Middle frontal gyrus (tissue), 1 donor: ENCODE data around the gene ARVCF.
"Not testable (repeated sequence)": the region's sequence is repeated elsewhere in the genome, so short reads cannot be mapped to it uniquely, and the experiment has no call there.

ENCODE experiments used
- DNase-seq: peaks from one replicate; pipeline ENCODE4 v3.0.0-alpha.2; 2015; ENCODE audit warnings: low spot score; ENCODE audit errors: extremely low spot score

ARVCF gene

GRCh38 chr22:19941365-19942082 is 75.1 kb downstream of the ARVCF start, which contains the start of the genes COMT and TXNRD2:
TSS of gene COMT (plus strand) at chr22:19941772. CDS start at chr22:19962527, 20,755 bp downstream.
TSS of gene TXNRD2 (minus strand) at chr22:19941818. CDS start at chr22:19941803, 15 bp downstream.
- DNase-seq = no peak

DNA sequence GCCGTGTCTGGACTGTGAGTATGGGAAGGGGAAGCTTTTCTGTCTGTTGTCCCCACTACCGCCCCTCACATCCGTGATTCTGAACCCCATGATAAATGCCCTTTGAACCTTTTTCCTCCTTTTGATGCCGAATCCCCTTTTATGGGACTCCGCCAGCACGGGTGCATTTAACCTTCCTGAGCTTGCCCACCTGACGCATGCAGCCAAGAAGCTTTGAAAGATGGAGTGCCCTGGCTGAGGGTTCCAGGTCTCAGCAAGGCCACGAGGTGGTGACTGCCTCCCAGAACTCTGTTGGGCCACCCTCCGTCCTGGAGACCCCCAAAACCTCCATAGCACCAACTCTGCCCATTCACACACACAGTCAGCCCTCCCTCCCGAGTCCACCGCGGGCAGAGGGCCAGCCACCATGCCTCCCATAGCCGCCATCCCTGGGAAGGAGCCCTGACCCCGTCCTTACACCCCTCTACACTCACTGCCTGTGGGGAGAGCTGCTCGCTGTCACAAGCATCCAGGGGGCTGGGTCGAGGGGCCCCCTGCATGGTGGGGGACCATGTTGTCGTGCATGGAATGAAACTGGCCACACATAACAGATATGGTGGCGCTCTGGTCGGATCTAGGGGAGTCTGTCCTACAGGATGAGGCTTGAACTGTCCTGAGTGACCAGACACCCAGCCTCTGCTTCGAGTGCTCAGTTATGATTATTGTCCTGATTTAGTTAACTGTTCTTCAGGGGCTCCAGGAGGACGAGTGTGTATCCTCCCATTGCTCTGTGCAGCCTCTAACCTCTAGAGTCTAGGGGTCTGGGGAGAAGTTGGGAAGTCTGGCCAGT is 75.9 kb downstream of the ARVCF start:
- no peak for DNase-seq

GRCh38 chr22:19937616-19938473 is 78.8 kb downstream of the ARVCF start:
- no peak for DNase-seq

DNA sequence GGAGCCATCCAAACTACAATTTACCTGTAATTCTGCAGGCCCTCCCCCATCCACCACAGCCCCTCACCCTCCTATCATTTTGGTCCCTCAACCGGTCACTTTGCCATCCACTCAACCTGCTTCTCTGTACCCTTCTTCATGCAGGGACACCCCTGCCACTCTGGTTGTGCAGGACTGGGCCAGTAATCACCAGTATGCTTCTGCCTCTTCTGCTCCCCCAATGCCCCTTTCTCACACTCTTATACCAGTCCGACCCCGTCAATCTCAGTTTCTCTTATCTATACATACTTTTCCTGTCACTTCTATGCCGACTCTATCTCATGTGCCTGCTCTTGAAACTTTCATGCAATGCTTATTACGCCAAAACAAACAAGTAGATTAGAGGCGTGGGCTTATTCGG is 80.1 kb downstream of the ARVCF start:
- DNase-seq = no peak

GRCh38 chr22:19935123-19935718 is 81.4 kb downstream of the ARVCF start:
- not testable (repeated sequence) for DNase-seq

DNA sequence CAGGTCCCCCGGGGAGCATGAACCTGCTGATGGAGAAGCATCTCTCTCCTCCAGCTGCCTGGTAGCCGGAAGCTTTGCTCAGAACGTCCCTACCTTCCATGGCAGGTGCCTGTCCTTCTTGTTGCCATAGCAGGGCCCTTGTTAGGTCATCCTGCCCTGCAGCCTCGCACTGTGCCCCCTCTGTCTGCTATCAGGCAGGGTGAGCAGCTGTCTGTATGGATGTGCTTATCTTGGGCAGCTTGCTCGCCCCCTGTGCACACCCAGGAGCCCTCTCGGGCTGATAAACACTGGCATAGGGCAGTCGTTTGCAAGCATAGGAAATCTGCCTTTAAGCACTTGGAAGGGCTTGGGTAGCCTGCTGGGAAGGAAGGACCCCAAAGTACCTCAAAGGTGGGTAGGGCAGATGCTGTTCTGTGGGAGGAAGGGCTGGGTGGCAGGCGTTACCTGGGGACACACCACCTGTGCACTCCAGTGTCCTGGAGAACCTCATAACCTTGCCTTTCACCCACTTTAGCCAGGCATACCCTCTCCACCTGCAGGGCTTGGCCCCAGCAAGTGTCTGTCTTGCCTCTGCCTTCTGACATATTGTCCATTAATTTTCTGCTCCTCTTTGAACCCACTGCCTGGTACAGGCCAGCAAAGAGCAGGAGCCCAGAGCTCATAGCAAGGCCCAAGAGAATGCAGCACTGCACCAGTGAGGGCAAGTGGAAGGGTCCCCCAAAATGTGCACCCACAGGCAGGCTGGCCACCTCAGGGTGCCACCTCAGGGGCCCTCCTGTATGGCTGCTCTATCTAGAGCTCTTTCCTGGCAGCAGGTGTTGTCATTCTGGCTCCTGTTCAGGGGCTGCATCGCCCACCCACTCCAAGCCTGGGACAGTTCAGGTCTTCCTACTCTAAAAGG is 83.0 kb downstream of the ARVCF start:
- DNase-seq = no peak

GRCh38 chr22:19932367-19933206 is 84.0 kb downstream of the ARVCF start:
- no peak for DNase-seq

DNA sequence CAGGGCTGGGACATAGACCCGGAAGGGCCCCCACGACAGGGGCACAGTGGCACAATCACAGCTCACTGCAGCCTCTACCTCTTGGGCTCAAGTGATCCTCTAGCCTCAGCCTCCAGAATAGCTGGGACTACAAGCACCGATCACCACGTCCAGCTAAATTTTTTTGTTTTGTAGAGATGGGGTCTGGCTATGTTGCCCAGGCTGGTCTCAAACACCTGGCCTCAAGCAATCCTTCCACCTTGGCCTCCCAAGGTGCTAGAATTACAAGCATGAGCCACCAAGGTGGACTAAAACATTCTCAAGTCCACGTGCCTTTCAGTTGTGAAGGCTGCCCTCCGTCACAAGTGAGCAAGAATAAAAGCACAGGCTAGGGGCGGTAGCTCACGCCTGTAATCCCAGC is 85.1 kb downstream of the ARVCF start:
- no peak for DNase-seq

GRCh38 chr22:19930551-19931486 is 85.8 kb downstream of the ARVCF start:
- no peak for DNase-seq

- no peak for DNase-seq
Observed at GRCh38 chr22:19929586-19930550, 86.8 kb downstream of the ARVCF start.

DNA sequence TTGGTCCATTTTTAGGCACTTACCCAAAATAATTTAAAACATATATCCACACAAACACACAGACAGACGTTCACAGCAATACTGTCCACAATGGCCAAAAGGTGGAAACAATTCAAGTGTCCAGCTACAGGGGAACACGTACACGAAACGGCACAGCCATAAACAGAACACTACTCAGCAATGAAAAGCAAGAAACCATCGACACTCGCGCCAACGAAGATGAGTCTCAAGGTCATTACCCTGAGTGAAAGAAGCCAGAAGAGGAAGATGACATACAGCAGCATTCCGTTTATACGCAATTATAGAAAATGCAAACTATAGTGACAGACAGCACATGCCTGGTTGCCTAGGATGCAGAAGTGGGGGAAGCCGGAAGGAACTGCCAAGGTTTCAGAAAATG is 88.4 kb downstream of the ARVCF start:
- DNase-seq = no peak

DNA sequence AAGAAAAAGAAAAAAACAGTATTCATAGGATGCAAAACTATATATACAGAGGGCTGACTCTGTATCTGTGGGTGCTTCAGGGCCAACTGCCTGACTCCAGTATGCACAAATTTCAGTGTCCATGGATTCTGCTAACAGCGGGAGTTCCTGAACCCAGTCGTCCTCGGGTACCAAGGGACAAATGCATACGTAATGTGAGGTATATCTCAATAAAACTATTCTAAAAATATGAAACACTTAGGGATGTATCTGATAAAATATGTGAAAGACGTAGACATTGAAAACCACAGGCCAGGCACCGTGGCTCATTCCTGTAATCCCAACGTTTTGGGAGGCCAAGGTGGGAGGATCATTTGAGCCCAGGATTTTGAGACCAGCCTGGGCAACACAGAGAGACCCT is 88.9 kb downstream of the ARVCF start:
- no peak for DNase-seq

DNA sequence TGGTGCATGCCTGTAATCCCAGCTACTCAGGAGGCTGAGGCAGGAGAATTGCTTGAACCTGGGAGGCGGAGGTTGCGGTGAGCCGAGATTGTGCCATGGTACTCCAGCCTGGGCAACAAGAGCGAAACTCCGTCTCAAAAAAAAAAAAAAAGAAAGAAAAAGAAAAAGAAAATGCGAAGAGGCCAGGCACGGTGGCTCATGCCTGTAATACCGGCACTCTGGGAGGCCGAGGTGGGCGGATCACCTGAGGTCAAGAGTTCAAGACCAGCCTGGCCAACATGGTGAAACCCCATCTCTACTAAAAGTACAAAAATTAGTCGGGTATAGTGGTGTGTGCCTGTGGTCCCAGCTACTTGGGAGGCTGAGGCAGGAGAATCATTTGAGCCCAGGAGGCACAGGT is 90.6 kb downstream of the ARVCF start:
- not testable (repeated sequence) for DNase-seq

GRCh38 chr22:19923914-19924513 is 92.6 kb downstream of the ARVCF start:
- no peak for DNase-seq

GRCh38 chr22:19921544-19922081 is 95.0 kb downstream of the ARVCF start:
- no peak for DNase-seq
